HCT116 (cell line): ENCODE measurements around the gene USP10. TPM values are rescaled to one million over a fixed set of nuclear protein-coding genes. Genes with fewer than 3 reads are reported as not detected.

Experiments
- ATAC-seq: fragments of 200-7000 bp; cut with Tn5 transposase; 2 replicates; pipeline ENCODE4 v1.9.1; 2020; ENCODE audit warnings: mild to moderate bottlenecking, moderate library complexity
- BruUV-seq: library from RNA; stranded (reverse); fragments of 400-500 nt; replicated peaks from 2 replicates; lab custom pipeline; 2021; lab: Mats Ljungman, UMichigan
- CTCF ChIA-PET: fragments of 300-600 bp; sonication (Branson Sonifier 250); formaldehyde crosslinking; loops from one replicate; lab custom pipeline; 2021; ENCODE audit warnings: antibody characterized with exemption; lab: Charles Lee
- POLR2A ChIA-PET: fragments of 300-600, 350-600 bp; sonication (Branson Sonifier 250); formaldehyde crosslinking; loops from one replicate; lab custom pipeline; 2021; ENCODE audit warnings: antibody characterized with exemption; lab: Charles Lee
- RAD21 ChIA-PET, 2 experiments: fragments of 300-600 bp; sonication (Branson Sonifier 250); formaldehyde crosslinking; loops; one replicate each; lab custom pipeline; 2023; ENCODE audit warnings: low total read pairs in 2 of 2; ENCODE audit not compliant: uncharacterized antibody in 2 of 2, unreplicated experiment in 2 of 2, low non-redundant PET in 1 of 2; lab: Charles Lee
- DNase-seq: peaks from one replicate; pipeline ENCODE4 v3.0.0-alpha.2; 2010; ENCODE audit warnings: low read depth, low spot score
- H2AFZ ChIP-seq: fragments of 200-600 bp; shearing (Covaris generic), sonication (generic); 2 replicates; pipeline ENCODE4 v1.6.1; 2017; ENCODE audit warnings: low read depth, mixed run types, mixed read lengths, antibody characterized with exemption, low read length; ENCODE audit not compliant: poor library complexity, severe bottlenecking
- H3K27ac ChIP-seq: 2 replicates; pipeline ENCODE4 v1.5.1; 2012; ENCODE audit warnings: low read depth, low read length
- H3K27me3 ChIP-seq: fragments of 200-600 bp; sonication (generic); 2 replicates; pipeline ENCODE4 v1.6.1; 2016; ENCODE audit warnings: mixed run types, low read length, mixed read lengths; ENCODE audit not compliant: insufficient read depth
- H3K36me3 ChIP-seq, 2 experiments: fragments of 200-500 bp in 1 of 2; fragments of 200-600 bp in 1 of 2; sonication (Bioruptor generic) in 1 of 2; sonication (generic) in 1 of 2; 2 replicates each; pipeline versions ENCODE4 v1.5.1 to v1.6.1; 2014 to 2016; ENCODE audit warnings: low read length in 2 of 2, inconsistent platforms in 1 of 2, mixed read lengths in 1 of 2, mixed run types in 1 of 2; ENCODE audit not compliant: insufficient read depth in 2 of 2, control insufficient read depth in 1 of 2
- H3K4me1 ChIP-seq, 2 experiments: fragments of 200-600 bp in 1 of 2; sonication (generic) in 1 of 2; 2 replicates each; pipeline versions ENCODE4 v1.5.1 to v1.6.1; 2012 to 2017; ENCODE audit warnings: low read length in 2 of 2, inconsistent platforms in 1 of 2, mild to moderate bottlenecking in 1 of 2, mixed read lengths in 1 of 2, mixed run types in 1 of 2, moderate library complexity in 1 of 2; ENCODE audit not compliant: insufficient read depth in 2 of 2, control insufficient read depth in 1 of 2
- H3K4me2 ChIP-seq: fragments of 200-600 bp; sonication (generic); 2 replicates; pipeline ENCODE4 v1.6.1; 2017; ENCODE audit warnings: mixed run types, low read length, mixed read lengths
- H3K4me3 ChIP-seq, 2 experiments: fragments of 200-600 bp in 1 of 2; sonication (generic) in 1 of 2; replicated peaks in 1 of 2; 2 replicates each; pipeline ENCODE4 v1.5.1; 2011 to 2016; ENCODE audit warnings: low read length in 2 of 2, control low read depth in 1 of 2, low read depth in 1 of 2, mild to moderate bottlenecking in 1 of 2, mixed read lengths in 1 of 2, mixed run types in 1 of 2
- H3K79me2 ChIP-seq: fragments of 200-600 bp; sonication (generic); 2 replicates; pipeline ENCODE4 v1.6.1; 2017; ENCODE audit warnings: mild to moderate bottlenecking, mixed run types, low read length, moderate library complexity, mixed read lengths; ENCODE audit not compliant: insufficient read depth
- H3K9ac ChIP-seq: fragments of 200-600 bp; sonication (generic); 2 replicates; pipeline ENCODE4 v1.6.1; 2016; ENCODE audit warnings: low read length, mixed read lengths
- H3K9me2 ChIP-seq: fragments of 200-600 bp; sonication (generic), shearing (Covaris generic); 2 replicates; pipeline ENCODE4 v1.6.1; 2017; ENCODE audit warnings: mixed run types, mild to moderate bottlenecking, moderate library complexity; ENCODE audit not compliant: insufficient read depth
- H3K9me3 ChIP-seq, 2 experiments: fragments of 200-500 bp in 1 of 2; fragments of 200-600 bp in 1 of 2; sonication (Bioruptor generic) in 1 of 2; sonication (generic) in 1 of 2; 2 replicates each; pipeline ENCODE4 v1.6.1; 2014 to 2017; ENCODE audit warnings: low read length in 2 of 2, mixed read lengths in 2 of 2, inconsistent platforms in 1 of 2, low read depth in 1 of 2, mild to moderate bottlenecking in 1 of 2, mixed run types in 1 of 2, moderate library complexity in 1 of 2; ENCODE audit not compliant: control insufficient read depth in 1 of 2, insufficient read depth in 1 of 2
- H4K20me1 ChIP-seq: fragments of 200-600 bp; sonication (generic), shearing (Covaris generic); 2 replicates; pipeline ENCODE4 v1.6.1; 2017; ENCODE audit warnings: mixed run types, mild to moderate bottlenecking, moderate library complexity; ENCODE audit not compliant: insufficient read depth
- CTCF ChIP-seq, 3 experiments: fragments of 200-600 bp in 1 of 3; sonication (generic) in 1 of 3; IDR thresholded peaks in 2 of 3; conservative IDR thresholded peaks in 1 of 3; 2 replicates each; pipeline ENCODE4 v1.5.1; 2012 to 2017; ENCODE audit warnings: low read depth in 2 of 3, low read length in 2 of 3, antibody characterized with exemption in 1 of 3, borderline replicate concordance in 1 of 3, control low read depth in 1 of 3, mild to moderate bottlenecking in 1 of 3, mixed read lengths in 1 of 3, mixed run types in 1 of 3, moderate library complexity in 1 of 3; ENCODE audit not compliant: insufficient read depth in 1 of 3
- ELF1 ChIP-seq: IDR thresholded peaks from 2 replicates; pipeline ENCODE4 v1.6.1; 2012; ENCODE audit warnings: low read depth, borderline replicate concordance
- EZH2phosphoT487 ChIP-seq: fragments of 200-600 bp; IDR thresholded peaks from 2 replicates; pipeline ENCODE4 v1.6.1; 2018; ENCODE audit warnings: antibody characterized with exemption, borderline replicate concordance
- POLR2AphosphoS5 ChIP-seq: IDR thresholded peaks from 2 replicates; pipeline ENCODE4 v1.6.1; 2011; ENCODE audit warnings: mild to moderate bottlenecking, low read depth, low read length, moderate library complexity
- SIN3A ChIP-seq: IDR thresholded peaks from 2 replicates; pipeline ENCODE4 v1.6.1; 2012; ENCODE audit warnings: low read depth
- YY1 ChIP-seq: IDR thresholded peaks from 2 replicates; pipeline ENCODE4 v1.6.1; 2011; ENCODE audit warnings: low read length, low read depth, moderate library complexity, mild to moderate bottlenecking; ENCODE audit not compliant: insufficient replicate concordance; ENCODE audit errors: extremely low read depth
- ZNF274 ChIP-seq: fragments of 200-500 bp; sonication (Bioruptor generic); IDR thresholded peaks from 2 replicates; pipeline ENCODE4 v1.6.1; 2014; ENCODE audit warnings: mild to moderate bottlenecking, low read depth, low read length, inconsistent platforms
- intact Hi-C: fragments of 100-400 bp; cut with micrococcal nuclease; formaldehyde crosslinking; loops from 2 replicates; pipeline ENCODE4 v1.10.0; 2022
- total RNA-seq: library from RNA; stranded (reverse); gene quantifications from one replicate; pipeline ENCODE4 v1.2.1, GENCODE V29; 2021; ENCODE audit not compliant: unreplicated experiment

The USP10 gene
- total RNA-seq, 1 experiment from 2014 or later = 175 TPM

- TF ChIP-seq ZNF274 = no peak
- TF ChIP-seq YY1 = no peak
- no peak for TF ChIP-seq POLR2AphosphoS5
- TF ChIP-seq EZH2phosphoT487 = no peak
- no peak for TF ChIP-seq SIN3A
- no peak for TF ChIP-seq ELF1
- ChIA-PET RAD21 (no interaction called here), POLR2A (no interaction called here), CTCF (interaction anchor here (1.5 kb wide), 1 partner anchor 19 kb away, joined by 5 read pairs; no protein-coding TSS in a partner anchor)
- DNase-seq (no peak), ATAC-seq (no peak)
- peaks cover 100% of the 10 kb centered on the region for H3K79me2 ChIP-seq
- H4K20me1 ChIP-seq = peaks cover 74% of the 10 kb centered on the region; the same call in 1 of the 2 replicates
- H3K27me3 ChIP-seq = no peaks in the 10 kb centered on the region
- H2AFZ ChIP-seq = no peak overlapping the region
- H3K4me2 ChIP-seq = no peak overlapping the region
- H3K27ac ChIP-seq = no peak overlapping the region
- H3K4me1 ChIP-seq = peaks cover 4 to 16% of the 10 kb centered on the region in 2 experiments; a peak in 3 of 4 replicates
- H3K9me2 ChIP-seq = no peaks in the 10 kb centered on the region
- H3K9me3 ChIP-seq = no peaks in the 10 kb centered on the region
- no peak overlapping the region for H3K4me3 ChIP-seq
- intact Hi-C loops = no loop called here
- no TSS peak for BruUV-seq
- H3K36me3 ChIP-seq = peaks cover 4 to 14% of the 10 kb centered on the region in 2 experiments; a peak in 2 of 4 replicates
- no peak overlapping the region for H3K9ac ChIP-seq
These were observed 7.1 kb downstream of the USP10 start for GRCh38 chr16:84706856-84707255.

- peaks cover 4 to 11% of the 10 kb centered on the region in 2 experiments; a peak in 3 of 4 replicates for H3K36me3 ChIP-seq
- H3K27ac ChIP-seq = no peak overlapping the region
- no peaks in the 10 kb centered on the region for H3K9me2 ChIP-seq
- no TSS peak for BruUV-seq
- peaks cover 4 to 6% of the 10 kb centered on the region in 2 experiments; a peak in 3 of 4 replicates for H3K4me1 ChIP-seq
- no peak overlapping the region for H2AFZ ChIP-seq
- H3K9me3 ChIP-seq = no peaks in the 10 kb centered on the region
- RAD21 ChIA-PET = no interaction called here
- DNase-seq (no peak), ATAC-seq (no peak)
- H3K27me3 ChIP-seq = no peaks in the 10 kb centered on the region
- H4K20me1 ChIP-seq = peaks cover 78% of the 10 kb centered on the region; the same call in 1 of the 2 replicates
- CTCF ChIA-PET = interaction anchor here (0.6 to 7.0 kb wide), 2 partner anchors 16 to 87 kb away, joined by 3 to 47 read pairs; no protein-coding TSS in a partner anchor
- peaks cover 100% of the 10 kb centered on the region for H3K79me2 ChIP-seq
- POLR2A ChIA-PET = no interaction called here
- H3K4me2 ChIP-seq = no peak overlapping the region
- H3K4me3 ChIP-seq = no peak overlapping the region
- no peak for TF ChIP-seq CTCF (IDR thresholded peaks at IDR 0.05 in 2 of 3, conservative IDR thresholded peaks at IDR 0.05 in 1 of 3; ENCODE audit: borderline replicate concordance in 1 of 3, insufficient read depth in 1 of 3, low read depth in 2 of 3, low read length in 2 of 3)
- no peak overlapping the region for H3K9ac ChIP-seq
- intact Hi-C loops = no loop called here
These were observed 9.8 kb downstream of the USP10 start for GRCh38 chr16:84709609-84710008.
